GM23338 (cell line): ENCODE results near the gene PAM16. TPM values are rescaled to one million over a fixed set of nuclear protein-coding genes. Genes with fewer than 3 reads are reported as not detected.

Experiments used
- ATAC-seq: fragments of 200-7000 bp; cut with Tn5 transposase; 3 replicates; pipeline ENCODE4 v1.9.1; 2020
- DNase-seq: peaks from one replicate; pipeline ENCODE4 v3.0.0-alpha.2; 2015; ENCODE audit warnings: low spot score
- H2AFZ ChIP-seq: fragments of 200-600 bp; sonication (generic); 2 replicates; pipeline ENCODE4 v1.8.0; 2016; ENCODE audit warnings: antibody characterized with exemption, mild to moderate bottlenecking, moderate library complexity
- H3F3A ChIP-seq: fragments of 200-600 bp; sonication (generic); replicated peaks from 2 replicates; pipeline ENCODE4 v1.8.0; 2017; ENCODE audit warnings: antibody characterized with exemption, mixed run types, low read depth
- H3K27ac ChIP-seq: fragments of 200-600 bp; sonication (generic); 2 replicates; pipeline ENCODE4 v1.6.1; 2016; ENCODE audit warnings: low read depth
- H3K27me3 ChIP-seq: fragments of 200-600 bp; sonication (generic); 2 replicates; pipeline ENCODE4 v1.8.0; 2016; ENCODE audit warnings: mild to moderate bottlenecking, mixed run types, moderate library complexity; ENCODE audit not compliant: insufficient read depth
- H3K36me3 ChIP-seq: fragments of 200-600 bp; sonication (generic); 2 replicates; pipeline ENCODE4 v1.8.0; 2016; ENCODE audit warnings: mild to moderate bottlenecking; ENCODE audit not compliant: insufficient read depth
- H3K4me1 ChIP-seq: fragments of 200-600 bp; sonication (generic); 2 replicates; pipeline ENCODE4 v1.8.0; 2016; ENCODE audit warnings: mild to moderate bottlenecking, moderate library complexity; ENCODE audit not compliant: insufficient read depth
- H3K4me2 ChIP-seq: fragments of 200-600 bp; sonication (generic); 2 replicates; pipeline ENCODE4 v1.7.1; 2017; ENCODE audit warnings: mixed run types
- H3K4me3 ChIP-seq: fragments of 200-600 bp; sonication (generic); 2 replicates; pipeline ENCODE4 v1.6.1; 2016; ENCODE audit warnings: mixed run types
- H3K79me2 ChIP-seq: fragments of 200-600 bp; sonication (generic); replicated peaks from 2 replicates; pipeline ENCODE4 v1.8.0; 2017; ENCODE audit warnings: mild to moderate bottlenecking; ENCODE audit not compliant: insufficient read depth
- H3K9me2 ChIP-seq: fragments of 200-600 bp; sonication (generic); 2 replicates; pipeline ENCODE4 v1.8.0; 2017; ENCODE audit not compliant: insufficient read depth
- H4K20me1 ChIP-seq: fragments of 200-600 bp; sonication (generic); replicated peaks from 2 replicates; pipeline ENCODE4 v1.8.0; 2017; ENCODE audit warnings: mild to moderate bottlenecking; ENCODE audit not compliant: insufficient read depth
- H3K27ac Mint-ChIP-seq: 2 replicates; pipeline ENCODE4 v1.8.0; 2020; ENCODE audit warnings: inconsistent platforms, mild to moderate bottlenecking, moderate library complexity, mixed read lengths
- H3K27me3 Mint-ChIP-seq: 3 replicates; pipeline ENCODE4 v1.8.0; 2022; ENCODE audit warnings: low read depth, mild to moderate bottlenecking, moderate library complexity, mixed read lengths, inconsistent platforms; ENCODE audit not compliant: insufficient read depth, poor library complexity
- H3K36me3 Mint-ChIP-seq: 3 replicates; pipeline ENCODE4 v1.8.0; 2021; ENCODE audit warnings: low read depth, mild to moderate bottlenecking, inconsistent platforms, moderate library complexity, mixed read lengths
- H3K4me1 Mint-ChIP-seq: 3 replicates; pipeline ENCODE4 v1.8.0; 2020; ENCODE audit warnings: mild to moderate bottlenecking, inconsistent platforms, mixed read lengths
- H3K4me3 Mint-ChIP-seq: 3 replicates; pipeline ENCODE4 v1.8.0; 2021; ENCODE audit warnings: moderate library complexity, mild to moderate bottlenecking, inconsistent platforms, mixed read lengths
- H3K9me3 Mint-ChIP-seq: 3 replicates; pipeline ENCODE4 v1.8.0; 2020; ENCODE audit warnings: moderate library complexity, mild to moderate bottlenecking, inconsistent platforms, mixed read lengths
- CREB1 ChIP-seq: fragments of 250-450 bp; sonication (Bioruptor Pico); IDR thresholded peaks from 2 replicates; pipeline ENCODE4 v1.5.0; 2020; ENCODE audit warnings: low read depth, mild to moderate bottlenecking, moderate library complexity
- EZH2 ChIP-seq: fragments of 200-600 bp; sonication (generic); IDR thresholded peaks from one replicate; pipeline ENCODE4 v1.8.0; 2017; ENCODE audit warnings: antibody characterized with exemption, mild to moderate bottlenecking, low read depth; ENCODE audit not compliant: unreplicated experiment
- EZH2phosphoT487 ChIP-seq: fragments of 200-600 bp; sonication (generic); IDR thresholded peaks from one replicate; pipeline ENCODE4 v1.8.1; 2018; ENCODE audit warnings: antibody characterized with exemption; ENCODE audit not compliant: unreplicated experiment
- JUNB ChIP-seq: IDR thresholded peaks from one replicate; pipeline ENCODE4 v1.6.1; 2016; ENCODE audit warnings: antibody characterized with exemption; ENCODE audit not compliant: unreplicated experiment
- NANOG ChIP-seq: IDR thresholded peaks from 2 replicates; pipeline ENCODE4 v1.6.1; 2016; ENCODE audit warnings: antibody characterized with exemption, borderline replicate concordance
- POLR2AphosphoS5 ChIP-seq: IDR thresholded peaks from 2 replicates; pipeline ENCODE4 v1.6.1; 2016; ENCODE audit warnings: antibody characterized with exemption, low read depth
- STAT1 ChIP-seq: IDR thresholded peaks from one replicate; pipeline ENCODE4 v1.6.1; 2016; ENCODE audit warnings: antibody characterized with exemption; ENCODE audit not compliant: unreplicated experiment
- ZNF114 ChIP-seq: fragments of 250-450 bp; sonication (Bioruptor Pico); IDR thresholded peaks from 2 replicates; pipeline ENCODE4 v1.5.0; 2020; ENCODE audit warnings: mild to moderate bottlenecking, moderate library complexity
- ZNF331 ChIP-seq: fragments of 250-450 bp; sonication (Bioruptor Pico); IDR thresholded peaks from 2 replicates; pipeline ENCODE4 v1.5.0; 2020; ENCODE audit warnings: low read depth, mild to moderate bottlenecking, moderate library complexity
- polyA plus RNA-seq: library from polyadenylated mRNA; unstranded; fragments of >200 nt; fragmentation: Nextera tagmentation; extraction: Ambion mirVana; gene quantifications from 2 replicates; pipeline ENCODE4 v1.2.1, GENCODE V29; 2016
- total RNA-seq: library from RNA; depleted of rRNA; stranded (reverse); fragments of >200 nt; shearing (Covaris generic); gene quantifications from 2 replicates; pipeline ENCODE4 v1.2.3, GENCODE V29; 2014
- TF ChIP-seq, protein P1 (sequence below): IDR thresholded peaks from 2 replicates; pipeline ENCODE4 v1.6.1; 2016; ENCODE audit warnings: antibody characterized with exemption
- TF ChIP-seq, protein P2 (sequence below): fragments of 250-450 bp; sonication (Bioruptor Pico); IDR thresholded peaks from 2 replicates; pipeline ENCODE4 v1.5.0; 2020; ENCODE audit warnings: mild to moderate bottlenecking, moderate library complexity
- TF ChIP-seq, protein P3 (sequence below), 2 experiments: fragments of 200-600 bp in 1 of 2; sonication (generic) in 1 of 2; conservative IDR thresholded peaks; 2 replicates each; pipeline versions ENCODE4 v1.5.1 to v1.6.1; 2016 to 2017; ENCODE audit warnings: antibody characterized with exemption in 2 of 2, low read depth in 2 of 2, mild to moderate bottlenecking in 2 of 2, moderate library complexity in 1 of 2
- TF ChIP-seq, protein P4 (sequence below): IDR thresholded peaks from one replicate; pipeline ENCODE4 v1.6.1; 2018; ENCODE audit warnings: antibody characterized with exemption; ENCODE audit not compliant: unreplicated experiment

Gene PAM16
- total and polyA plus RNA-seq, 2 experiments from 2014 or later = 84.1 to 283 TPM

DNA sequence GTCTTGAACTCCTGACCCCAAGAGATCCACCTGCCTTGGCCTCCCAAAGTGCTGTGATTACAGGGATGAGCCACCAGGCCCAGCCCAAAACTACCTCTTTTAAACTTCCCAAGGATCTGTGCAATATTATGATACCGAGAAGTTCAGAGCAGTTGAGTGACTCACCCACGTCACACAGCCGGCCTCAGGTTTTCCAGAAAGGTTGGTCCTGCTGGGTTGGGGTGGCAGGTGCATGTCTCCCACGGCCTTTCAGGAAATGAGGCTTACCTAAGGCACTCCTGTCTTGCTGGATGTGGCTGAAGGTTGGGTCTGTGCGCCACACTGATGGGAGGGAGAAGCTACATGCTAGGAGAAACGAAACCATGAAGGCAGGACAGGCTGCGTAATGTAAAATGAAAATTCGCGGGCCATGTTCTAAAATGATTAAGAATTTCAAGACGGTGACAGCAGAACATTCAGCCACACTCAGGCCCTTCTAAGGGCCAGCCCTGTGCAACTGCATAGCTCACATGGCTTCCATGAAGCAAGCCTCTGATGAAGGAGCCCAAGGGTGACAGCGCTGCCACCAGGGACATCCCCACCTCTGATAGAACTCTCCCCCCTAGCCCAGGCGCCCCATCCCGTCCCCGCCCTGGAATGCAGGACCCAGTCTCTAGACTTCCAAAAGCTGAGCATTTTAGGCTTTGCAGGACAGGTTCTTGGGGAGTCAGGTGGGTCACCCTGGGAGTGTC lies 41.9 kb downstream of the PAM16 start:
- Histone ChIP-seq H3K27me3 (peaks cover 11% of the 10 kb centered on the region), H3K36me3 (no peaks in the 10 kb centered on the region), H3K4me2 (no peak overlapping the region), H3K9me2 (no peaks in the 10 kb centered on the region), H4K20me1 (no peaks in the 10 kb centered on the region; the same call in 1 of the 2 replicates), H3K27ac (0 out of 2 replicates have a peak overlapping the region, but pooled peaks have one; percentile 90), H3K4me1 (peaks cover 23% of the 10 kb centered on the region; the same call in 1 of the 2 replicates), H3F3A (peaks cover 42% of the 10 kb centered on the region), H2AFZ (no peak overlapping the region), H3K79me2 (peaks cover 20% of the 10 kb centered on the region), H3K4me3 (no peak overlapping the region)
- DNase-seq (no peak), ATAC-seq (no peak)
- Mint-ChIP-seq H3K4me3 (0 out of 3 replicates have a peak overlapping the region, but pooled peaks have one; percentile 32), H3K4me1 (peaks cover 37% of the 10 kb centered on the region), H3K9me3 (no peaks in the 10 kb centered on the region; the same call in 2 of the 3 replicates), H3K27me3 (peaks cover 42% of the 10 kb centered on the region), H3K36me3 (peaks cover 7% of the 10 kb centered on the region; the same call in 1 of the 3 replicates), H3K27ac (no peak overlapping the region)
- TF ChIP-seq, protein P1, sequence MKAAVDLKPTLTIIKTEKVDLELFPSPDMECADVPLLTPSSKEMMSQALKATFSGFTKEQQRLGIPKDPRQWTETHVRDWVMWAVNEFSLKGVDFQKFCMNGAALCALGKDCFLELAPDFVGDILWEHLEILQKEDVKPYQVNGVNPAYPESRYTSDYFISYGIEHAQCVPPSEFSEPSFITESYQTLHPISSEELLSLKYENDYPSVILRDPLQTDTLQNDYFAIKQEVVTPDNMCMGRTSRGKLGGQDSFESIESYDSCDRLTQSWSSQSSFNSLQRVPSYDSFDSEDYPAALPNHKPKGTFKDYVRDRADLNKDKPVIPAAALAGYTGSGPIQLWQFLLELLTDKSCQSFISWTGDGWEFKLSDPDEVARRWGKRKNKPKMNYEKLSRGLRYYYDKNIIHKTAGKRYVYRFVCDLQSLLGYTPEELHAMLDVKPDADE = no peak
- TF ChIP-seq ZNF114 (no peak), NANOG (no peak), ZNF331 (CRISPR knock-in tag) (no peak), EZH2phosphoT487 (no peak), POLR2AphosphoS5 (no peak), EZH2 (no peak), JUNB (no peak), STAT1 (no peak), CREB1 (no peak)
- TF ChIP-seq, protein P2, sequence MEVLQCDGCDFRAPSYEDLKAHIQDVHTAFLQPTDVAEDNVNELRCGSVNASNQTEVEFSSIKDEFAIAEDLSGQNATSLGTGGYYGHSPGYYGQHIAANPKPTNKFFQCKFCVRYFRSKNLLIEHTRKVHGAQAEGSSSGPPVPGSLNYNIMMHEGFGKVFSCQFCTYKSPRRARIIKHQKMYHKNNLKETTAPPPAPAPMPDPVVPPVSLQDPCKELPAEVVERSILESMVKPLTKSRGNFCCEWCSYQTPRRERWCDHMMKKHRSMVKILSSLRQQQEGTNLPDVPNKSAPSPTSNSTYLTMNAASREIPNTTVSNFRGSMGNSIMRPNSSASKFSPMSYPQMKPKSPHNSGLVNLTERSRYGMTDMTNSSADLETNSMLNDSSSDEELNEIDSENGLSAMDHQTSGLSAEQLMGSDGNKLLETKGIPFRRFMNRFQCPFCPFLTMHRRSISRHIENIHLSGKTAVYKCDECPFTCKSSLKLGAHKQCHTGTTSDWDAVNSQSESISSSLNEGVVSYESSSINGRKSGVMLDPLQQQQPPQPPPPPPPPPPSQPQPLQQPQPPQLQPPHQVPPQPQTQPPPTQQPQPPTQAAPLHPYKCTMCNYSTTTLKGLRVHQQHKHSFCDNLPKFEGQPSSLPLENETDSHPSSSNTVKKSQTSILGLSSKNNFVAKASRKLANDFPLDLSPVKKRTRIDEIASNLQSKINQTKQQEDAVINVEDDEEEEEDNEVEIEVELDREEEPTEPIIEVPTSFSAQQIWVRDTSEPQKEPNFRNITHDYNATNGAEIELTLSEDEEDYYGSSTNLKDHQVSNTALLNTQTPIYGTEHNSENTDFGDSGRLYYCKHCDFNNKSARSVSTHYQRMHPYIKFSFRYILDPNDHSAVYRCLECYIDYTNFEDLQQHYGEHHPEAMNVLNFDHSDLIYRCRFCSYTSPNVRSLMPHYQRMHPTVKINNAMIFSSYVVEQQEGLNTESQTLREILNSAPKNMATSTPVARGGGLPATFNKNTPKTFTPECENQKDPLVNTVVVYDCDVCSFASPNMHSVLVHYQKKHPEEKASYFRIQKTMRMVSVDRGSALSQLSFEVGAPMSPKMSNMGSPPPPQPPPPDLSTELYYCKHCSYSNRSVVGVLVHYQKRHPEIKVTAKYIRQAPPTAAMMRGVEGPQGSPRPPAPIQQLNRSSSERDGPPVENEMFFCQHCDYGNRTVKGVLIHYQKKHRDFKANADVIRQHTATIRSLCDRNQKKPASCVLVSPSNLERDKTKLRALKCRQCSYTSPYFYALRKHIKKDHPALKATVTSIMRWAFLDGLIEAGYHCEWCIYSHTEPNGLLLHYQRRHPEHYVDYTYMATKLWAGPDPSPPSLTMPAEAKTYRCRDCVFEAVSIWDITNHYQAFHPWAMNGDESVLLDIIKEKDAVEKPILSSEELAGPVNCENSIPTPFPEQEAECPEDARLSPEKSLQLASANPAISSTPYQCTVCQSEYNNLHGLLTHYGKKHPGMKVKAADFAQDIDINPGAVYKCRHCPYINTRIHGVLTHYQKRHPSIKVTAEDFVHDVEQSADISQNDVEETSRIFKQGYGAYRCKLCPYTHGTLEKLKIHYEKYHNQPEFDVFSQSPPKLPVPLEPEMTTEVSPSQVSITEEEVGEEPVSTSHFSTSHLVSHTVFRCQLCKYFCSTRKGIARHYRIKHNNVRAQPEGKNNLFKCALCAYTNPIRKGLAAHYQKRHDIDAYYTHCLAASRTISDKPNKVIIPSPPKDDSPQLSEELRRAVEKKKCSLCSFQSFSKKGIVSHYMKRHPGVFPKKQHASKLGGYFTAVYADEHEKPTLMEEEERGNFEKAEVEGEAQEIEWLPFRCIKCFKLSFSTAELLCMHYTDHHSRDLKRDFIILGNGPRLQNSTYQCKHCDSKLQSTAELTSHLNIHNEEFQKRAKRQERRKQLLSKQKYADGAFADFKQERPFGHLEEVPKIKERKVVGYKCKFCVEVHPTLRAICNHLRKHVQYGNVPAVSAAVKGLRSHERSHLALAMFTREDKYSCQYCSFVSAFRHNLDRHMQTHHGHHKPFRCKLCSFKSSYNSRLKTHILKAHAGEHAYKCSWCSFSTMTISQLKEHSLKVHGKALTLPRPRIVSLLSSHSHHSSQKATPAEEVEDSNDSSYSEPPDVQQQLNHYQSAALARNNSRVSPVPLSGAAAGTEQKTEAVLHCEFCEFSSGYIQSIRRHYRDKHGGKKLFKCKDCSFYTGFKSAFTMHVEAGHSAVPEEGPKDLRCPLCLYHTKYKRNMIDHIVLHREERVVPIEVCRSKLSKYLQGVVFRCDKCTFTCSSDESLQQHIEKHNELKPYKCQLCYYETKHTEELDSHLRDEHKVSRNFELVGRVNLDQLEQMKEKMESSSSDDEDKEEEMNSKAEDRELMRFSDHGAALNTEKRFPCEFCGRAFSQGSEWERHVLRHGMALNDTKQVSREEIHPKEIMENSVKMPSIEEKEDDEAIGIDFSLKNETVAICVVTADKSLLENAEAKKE (CRISPR knock-in tag) = no peak
- TF ChIP-seq, protein P3, sequence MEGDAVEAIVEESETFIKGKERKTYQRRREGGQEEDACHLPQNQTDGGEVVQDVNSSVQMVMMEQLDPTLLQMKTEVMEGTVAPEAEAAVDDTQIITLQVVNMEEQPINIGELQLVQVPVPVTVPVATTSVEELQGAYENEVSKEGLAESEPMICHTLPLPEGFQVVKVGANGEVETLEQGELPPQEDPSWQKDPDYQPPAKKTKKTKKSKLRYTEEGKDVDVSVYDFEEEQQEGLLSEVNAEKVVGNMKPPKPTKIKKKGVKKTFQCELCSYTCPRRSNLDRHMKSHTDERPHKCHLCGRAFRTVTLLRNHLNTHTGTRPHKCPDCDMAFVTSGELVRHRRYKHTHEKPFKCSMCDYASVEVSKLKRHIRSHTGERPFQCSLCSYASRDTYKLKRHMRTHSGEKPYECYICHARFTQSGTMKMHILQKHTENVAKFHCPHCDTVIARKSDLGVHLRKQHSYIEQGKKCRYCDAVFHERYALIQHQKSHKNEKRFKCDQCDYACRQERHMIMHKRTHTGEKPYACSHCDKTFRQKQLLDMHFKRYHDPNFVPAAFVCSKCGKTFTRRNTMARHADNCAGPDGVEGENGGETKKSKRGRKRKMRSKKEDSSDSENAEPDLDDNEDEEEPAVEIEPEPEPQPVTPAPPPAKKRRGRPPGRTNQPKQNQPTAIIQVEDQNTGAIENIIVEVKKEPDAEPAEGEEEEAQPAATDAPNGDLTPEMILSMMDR (conservative IDR thresholded peaks at IDR 0.05; ENCODE audit: low read depth in 2 of 2) = no peak
- TF ChIP-seq, protein P4, sequence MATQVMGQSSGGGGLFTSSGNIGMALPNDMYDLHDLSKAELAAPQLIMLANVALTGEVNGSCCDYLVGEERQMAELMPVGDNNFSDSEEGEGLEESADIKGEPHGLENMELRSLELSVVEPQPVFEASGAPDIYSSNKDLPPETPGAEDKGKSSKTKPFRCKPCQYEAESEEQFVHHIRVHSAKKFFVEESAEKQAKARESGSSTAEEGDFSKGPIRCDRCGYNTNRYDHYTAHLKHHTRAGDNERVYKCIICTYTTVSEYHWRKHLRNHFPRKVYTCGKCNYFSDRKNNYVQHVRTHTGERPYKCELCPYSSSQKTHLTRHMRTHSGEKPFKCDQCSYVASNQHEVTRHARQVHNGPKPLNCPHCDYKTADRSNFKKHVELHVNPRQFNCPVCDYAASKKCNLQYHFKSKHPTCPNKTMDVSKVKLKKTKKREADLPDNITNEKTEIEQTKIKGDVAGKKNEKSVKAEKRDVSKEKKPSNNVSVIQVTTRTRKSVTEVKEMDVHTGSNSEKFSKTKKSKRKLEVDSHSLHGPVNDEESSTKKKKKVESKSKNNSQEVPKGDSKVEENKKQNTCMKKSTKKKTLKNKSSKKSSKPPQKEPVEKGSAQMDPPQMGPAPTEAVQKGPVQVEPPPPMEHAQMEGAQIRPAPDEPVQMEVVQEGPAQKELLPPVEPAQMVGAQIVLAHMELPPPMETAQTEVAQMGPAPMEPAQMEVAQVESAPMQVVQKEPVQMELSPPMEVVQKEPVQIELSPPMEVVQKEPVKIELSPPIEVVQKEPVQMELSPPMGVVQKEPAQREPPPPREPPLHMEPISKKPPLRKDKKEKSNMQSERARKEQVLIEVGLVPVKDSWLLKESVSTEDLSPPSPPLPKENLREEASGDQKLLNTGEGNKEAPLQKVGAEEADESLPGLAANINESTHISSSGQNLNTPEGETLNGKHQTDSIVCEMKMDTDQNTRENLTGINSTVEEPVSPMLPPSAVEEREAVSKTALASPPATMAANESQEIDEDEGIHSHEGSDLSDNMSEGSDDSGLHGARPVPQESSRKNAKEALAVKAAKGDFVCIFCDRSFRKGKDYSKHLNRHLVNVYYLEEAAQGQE = no peak
